IMR-90 (cell line): ENCODE results near the gene SPOCK3. TPM values are rescaled to one million over a fixed set of nuclear protein-coding genes. Genes with fewer than 3 reads are reported as not detected.

Source experiments
- ATAC-seq: fragments of 200-7000 bp; cut with Tn5 transposase; 2 replicates; pipeline ENCODE4 v1.9.1; 2020; ENCODE audit warnings: low read depth, mild to moderate bottlenecking, moderate library complexity
- BruUV-seq: library from RNA; stranded (reverse); fragments of 400-500 nt; replicated peaks from 2 replicates; lab custom pipeline; 2021; lab: Mats Ljungman, UMichigan
- CTCF ChIA-PET: fragments of 300-600 bp; formaldehyde crosslinking; extraction: SDS; loops from one replicate; lab custom pipeline; 2021; ENCODE audit warnings: antibody characterized with exemption; lab: Yijun Ruan, JAX
- POLR2A ChIA-PET: fragments of 300-600 bp; sonication (Branson Sonifier 250); formaldehyde crosslinking; loops from one replicate; lab custom pipeline; 2022; ENCODE audit warnings: antibody characterized with exemption; ENCODE audit not compliant: unreplicated experiment; lab: Charles Lee
- DNase-seq: peaks from one replicate; pipeline ENCODE4 v3.0.0; 2013
- H2AFZ ChIP-seq: replicated peaks from 2 replicates; pipeline ENCODE3; 2013; ENCODE audit warnings: low read length, mild to moderate bottlenecking; ENCODE audit not compliant: poor library complexity
- H2AK5ac ChIP-seq: 2 replicates; pipeline ENCODE4 v1.6.1; 2013; ENCODE audit warnings: low read depth, low read length, inconsistent platforms
- H2AK9ac ChIP-seq: replicated peaks from 2 replicates; pipeline ENCODE3; 2013; ENCODE audit warnings: mild to moderate bottlenecking, low read depth, low read length, moderate library complexity; ENCODE audit not compliant: poor library complexity
- H2BK120ac ChIP-seq: 2 replicates; pipeline ENCODE4 v1.6.1; 2013; ENCODE audit warnings: low read depth, low read length, inconsistent platforms
- H2BK15ac ChIP-seq: 3 replicates; pipeline ENCODE4 v1.6.1; 2013; ENCODE audit warnings: low read depth, low read length, inconsistent platforms
- H2BK20ac ChIP-seq: 2 replicates; pipeline ENCODE4 v1.6.1; 2013; ENCODE audit warnings: low read depth, mild to moderate bottlenecking, inconsistent platforms, low read length, moderate library complexity
- H2BK5ac ChIP-seq: 2 replicates; pipeline ENCODE4 v1.6.1; 2013; ENCODE audit warnings: mild to moderate bottlenecking, low read depth, low read length, inconsistent platforms; ENCODE audit not compliant: poor library complexity, severe bottlenecking
- H3K14ac ChIP-seq: replicated peaks from 2 replicates; pipeline ENCODE4 v1.6.1; 2013; ENCODE audit warnings: low read depth, low read length, inconsistent platforms
- H3K18ac ChIP-seq: 2 replicates; pipeline ENCODE4 v1.6.1; 2013; ENCODE audit warnings: low read depth, low read length, control low read depth
- H3K23ac ChIP-seq: 2 replicates; pipeline ENCODE4 v1.6.1; 2013; ENCODE audit warnings: low read depth, low read length, inconsistent platforms
- H3K27ac ChIP-seq: 2 replicates; pipeline ENCODE4 v1.5.1; 2013; ENCODE audit warnings: mild to moderate bottlenecking, control low read depth, low read length; ENCODE audit not compliant: insufficient read depth
- H3K27me3 ChIP-seq: 2 replicates; pipeline ENCODE4 v1.6.1; 2013; ENCODE audit warnings: low read length; ENCODE audit not compliant: control insufficient read depth, insufficient read depth
- H3K36me3 ChIP-seq: 2 replicates; pipeline ENCODE4 v1.6.1; 2013; ENCODE audit warnings: low read length, mixed read lengths; ENCODE audit not compliant: control insufficient read depth, insufficient read depth
- H3K4ac ChIP-seq: 2 replicates; pipeline ENCODE4 v1.6.1; 2013; ENCODE audit warnings: low read depth, low read length, inconsistent platforms
- H3K4me1 ChIP-seq: 2 replicates; pipeline ENCODE4 v1.6.1; 2013; ENCODE audit warnings: low read length, mixed read lengths; ENCODE audit not compliant: control insufficient read depth, insufficient read depth
- H3K4me2 ChIP-seq: 2 replicates; pipeline ENCODE4 v1.6.1; 2013; ENCODE audit warnings: low read depth, mild to moderate bottlenecking, control low read depth, low read length, moderate library complexity
- H3K4me3 ChIP-seq: 2 replicates; pipeline ENCODE4 v1.5.1; 2013; ENCODE audit warnings: low read depth, mild to moderate bottlenecking, control low read depth, low read length, moderate library complexity; ENCODE audit not compliant: insufficient read depth
- H3K56ac ChIP-seq: 2 replicates; pipeline ENCODE4 v1.6.1; 2013; ENCODE audit warnings: low read length, inconsistent platforms; ENCODE audit not compliant: insufficient read depth; ENCODE audit errors: extremely low read depth
- H3K79me1 ChIP-seq, 2 experiments: 2 replicates each; pipeline ENCODE4 v1.6.1; 2013; ENCODE audit warnings: low read length in 2 of 2, inconsistent platforms in 1 of 2, low read depth in 1 of 2
- H3K9ac ChIP-seq: 2 replicates; pipeline ENCODE4 v1.6.1; 2013; ENCODE audit warnings: low read depth, low read length, control low read depth
- H3K9me1 ChIP-seq: 2 replicates; pipeline ENCODE4 v1.6.1; 2013; ENCODE audit warnings: low read length, inconsistent platforms; ENCODE audit not compliant: insufficient read depth
- H3K9me3 ChIP-seq: 2 replicates; pipeline ENCODE4 v1.6.1; 2013; ENCODE audit warnings: low read length; ENCODE audit not compliant: control insufficient read depth, insufficient read depth
- H4K20me1 ChIP-seq: 2 replicates; pipeline ENCODE4 v1.6.1; 2013; ENCODE audit warnings: low read length, inconsistent platforms; ENCODE audit not compliant: insufficient read depth
- H4K5ac ChIP-seq: 2 replicates; pipeline ENCODE4 v1.6.1; 2013; ENCODE audit warnings: mild to moderate bottlenecking, low read depth, low read length, control low read depth
- H4K8ac ChIP-seq, 2 experiments: 2 replicates each; pipeline ENCODE4 v1.6.1; 2013; ENCODE audit warnings: low read depth in 2 of 2, low read length in 2 of 2, control low read depth in 1 of 2, inconsistent platforms in 1 of 2
- H4K91ac ChIP-seq: 2 replicates; pipeline ENCODE4 v1.6.1; 2013; ENCODE audit warnings: low read depth, low read length, inconsistent platforms; ENCODE audit not compliant: insufficient read depth
- CHD1 ChIP-seq: IDR thresholded peaks from 2 replicates; pipeline ENCODE4 v1.6.1; 2012; ENCODE audit warnings: low read depth, low read length, improper control_type of control experiment
- RFX5 ChIP-seq: IDR thresholded peaks from 2 replicates; pipeline ENCODE4 v1.8.0; 2012; ENCODE audit warnings: low read depth, mild to moderate bottlenecking, low read length, moderate library complexity
- USF2 ChIP-seq: fragments of 150-350 bp; IDR thresholded peaks from 2 replicates; pipeline ENCODE4 v1.6.1; 2017; ENCODE audit warnings: mild to moderate bottlenecking, antibody characterized with exemption, low read length, low read depth
- WGBS, 2 experiments: methylation state at CpG; one replicate each; pipeline versions ENCODE4 v1.1.5 to v1.1.7; 2013; ENCODE audit warnings: missing lambda C conversion rate in 2 of 2; ENCODE audit not compliant: insufficient read length in 1 of 2; ENCODE audit errors: extremely low coverage in 2 of 2; 5-methylcytosine and 5-hydroxymethylcytosine counted together
- dilution Hi-C: fragments of 300-500 bp; cut with HindIII; formaldehyde crosslinking; loops from one replicate; pipeline ENCODE4 v1.14.3; 2018; ENCODE audit warnings: low sequenced_read_pairs; ENCODE audit not compliant: unreplicated experiment
- in situ Hi-C: fragments of 300-500 bp; cut with MboI; formaldehyde crosslinking; loops from 3 replicates; pipeline ENCODE4 v1.14.3; 2019; ENCODE audit warnings: low sequenced_read_pairs, inconsistent platforms, mixed read lengths
- intact Hi-C: fragments of 100-400 bp; cut with micrococcal nuclease; formaldehyde crosslinking; loops from 2 replicates; pipeline ENCODE4 v1.10.0; 2022
- polyA plus RNA-seq, 3 experiments: library from polyadenylated mRNA; depleted of rRNA; stranded (reverse); fragments of >200 nt; gene quantifications; 2 replicates each; pipeline ENCODE4 v1.2.3, GENCODE V29; 2012; ENCODE audit warnings: low replicate concordance in 1 of 3
- total RNA-seq: library from RNA; depleted of rRNA; stranded (reverse); fragments of >200 nt; gene quantifications from 2 replicates; pipeline ENCODE4 v1.2.3, GENCODE V29; 2012

The SPOCK3 gene
- total and polyA plus RNA-seq, 2 of the 4 experiments (the other 2 are of a cell fraction), result not detected

- no TSS peak for BruUV-seq
- Histone ChIP-seq H2AK9ac (no peak overlapping the region), H3K4me3 (no peak overlapping the region), H2BK20ac (no peak overlapping the region), H3K36me3 (no peaks in the 10 kb centered on the region), H3K9me1 (no peaks in the 10 kb centered on the region), H2BK120ac (no peak overlapping the region), H2AK5ac (no peak overlapping the region), H3K56ac (no peak overlapping the region), H4K8ac (no peak overlapping the region), H3K9me3 (peaks cover 5% of the 10 kb centered on the region; the same call in 1 of the 2 replicates), H4K20me1 (no peaks in the 10 kb centered on the region), H3K4me2 (no peak overlapping the region), H3K23ac (no peak overlapping the region), H3K4ac (no peak overlapping the region), H3K9ac (no peak overlapping the region), H2BK5ac (no peak overlapping the region), H3K4me1 (no peaks in the 10 kb centered on the region), H3K27ac (no peak overlapping the region), H2AFZ (no peak overlapping the region), H3K14ac (no peak overlapping the region), H3K18ac (no peak overlapping the region), H3K27me3 (no peaks in the 10 kb centered on the region), H3K79me1 (no peaks in the 10 kb centered on the region), H4K91ac (no peak overlapping the region), H4K5ac (no peak overlapping the region), H2BK15ac (no peak overlapping the region)
- ATAC-seq (no peak), DNase-seq (no peak)
- ChIA-PET CTCF (no interaction called here), POLR2A (no interaction called here)
- intact Hi-C loops (no loop called here), dilution Hi-C loops (no loop called here), in situ Hi-C loops (no loop called here)
- 45% methylated on average over 2 of the region's 6 CpGs; no CpG with 5 or more reads in 1 of the 2 experiments for WGBS, 2 experiments
- TF ChIP-seq USF2, result no peak
- no peak for TF ChIP-seq CHD1
- TF ChIP-seq RFX5, result no peak
Measured at GRCh38 chr4:166941629-166942028, 292.7 kb downstream of the SPOCK3 start.
